Measurements from ENCODE around the gene RAB6C.
"Not testable (repeated sequence)": the region's sequence is repeated elsewhere in the genome, so short reads cannot be mapped to it uniquely, and the experiment has no call there.

The RAB6C gene

GRCh38 chr2:129979629-129980155 lies at the start of gene RAB6C:
RAB6C (plus strand) TSS chr2:129979666; CDS start chr2:129980116, 450 bp downstream.
- not testable (repeated sequence) for DNase-seq

- DNase-seq: no peak
Observed at GRCh38 chr2:129930451-129930850, 49.0 kb upstream of the RAB6C start.

- not testable (repeated sequence) for DNase-seq
Observed at GRCh38 chr2:129933387-129933786, 46.1 kb upstream of the RAB6C start.

GRCh38 chr2:129934044-129934822 lies 45.2 kb upstream of the RAB6C start:
- no peak for DNase-seq

GRCh38 chr2:129935118-129935517 lies 44.3 kb upstream of the RAB6C start:
- DNase-seq: no peak

GRCh38 chr2:129936334-129936934 lies 43.0 kb upstream of the RAB6C start:
- DNase-seq: no peak

GRCh38 chr2:129938850-129939471 lies 40.5 kb upstream of the RAB6C start:
- not testable (repeated sequence) for DNase-seq

GRCh38 chr2:129943456-129943855 lies 36.0 kb upstream of the RAB6C start:
- not testable (repeated sequence) for DNase-seq

GRCh38 chr2:129945557-129945956 lies 33.9 kb upstream of the RAB6C start:
- DNase-seq: no peak

GRCh38 chr2:129947712-129948111 lies 31.8 kb upstream of the RAB6C start:
- not testable (repeated sequence) for DNase-seq

- not testable (repeated sequence) for DNase-seq
Observed at GRCh38 chr2:129956171-129956570, 23.3 kb upstream of the RAB6C start.

GRCh38 chr2:129957891-129958290 lies 21.6 kb upstream of the RAB6C start:
- DNase-seq: no peak

GRCh38 chr2:129958736-129959135 lies 20.7 kb upstream of the RAB6C start:
- DNase-seq: not testable (repeated sequence)

- not testable (repeated sequence) for DNase-seq
Observed at GRCh38 chr2:129968605-129969004, 10.9 kb upstream of the RAB6C start.

GRCh38 chr2:129975016-129975774 lies 4.3 kb upstream of the RAB6C start:
- DNase-seq: no peak

GRCh38 chr2:129976969-129977368 lies 2.5 kb upstream of the RAB6C start:
- not testable (repeated sequence) for DNase-seq

- no peak for DNase-seq
Observed at GRCh38 chr2:129977986-129978385, 1.5 kb upstream of the RAB6C start.

- DNase-seq: not testable (repeated sequence)
Observed at GRCh38 chr2:129980246-129980645, 780 bp downstream of the RAB6C start.

GRCh38 chr2:129981689-129982088 lies 2.2 kb downstream of the RAB6C start:
- DNase-seq: not testable (repeated sequence)

- no peak for DNase-seq
Observed at GRCh38 chr2:129984426-129984825, 5.0 kb downstream of the RAB6C start.

- not testable (repeated sequence) for DNase-seq
Observed at GRCh38 chr2:129992415-129993006, 13.0 kb downstream of the RAB6C start.

GRCh38 chr2:129993151-129993550 lies 13.7 kb downstream of the RAB6C start:
- DNase-seq: not testable (repeated sequence)

All from stimulated activated CD4-positive, alpha-beta T cell treated with anti-CD3 and anti-CD28 coated beads, Interleukin-4, amount 100 ng/mL, for 1 hour (primary cell).